ENCODE results near the gene RELT.

The RELT gene

DNA sequence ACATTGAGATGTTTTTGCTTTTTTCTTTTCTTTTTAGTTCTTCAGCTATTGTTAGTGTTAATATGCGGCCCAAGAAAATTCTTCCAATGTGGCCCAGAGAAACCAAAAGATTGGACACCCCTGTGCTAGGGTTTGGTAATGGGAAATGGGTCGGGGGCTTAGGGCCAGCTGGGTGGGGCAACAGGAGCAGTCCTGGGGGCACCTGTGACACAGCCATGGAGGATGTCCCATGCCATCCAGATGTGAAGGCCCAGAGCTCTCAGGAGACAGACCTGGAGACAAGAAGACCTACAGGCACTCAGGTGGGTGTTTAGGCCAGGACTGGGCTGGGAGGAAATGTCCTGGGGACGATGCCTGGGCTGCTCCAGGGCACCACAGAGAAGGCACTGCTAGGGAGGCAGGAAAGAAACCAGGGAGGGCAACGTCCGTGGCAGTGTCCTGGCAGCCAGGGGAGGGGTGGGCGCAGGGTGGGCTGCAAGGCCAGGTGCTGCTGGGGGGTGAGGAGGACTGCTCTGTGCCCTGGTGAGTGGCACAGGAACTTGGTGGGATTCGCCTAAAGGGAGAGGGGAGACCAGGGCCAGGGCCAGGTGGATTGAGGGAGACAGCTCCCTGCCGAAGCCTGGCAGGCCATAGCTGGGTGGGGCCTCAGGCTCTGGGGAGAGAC, 21.4 kb downstream of the RELT start:
- Histone ChIP-seq H3K79me2 (no peaks in the 10 kb centered on the region), H3K36me3 (ENCODE audit: control insufficient read depth, insufficient read depth, low read length) (no peaks in the 10 kb centered on the region), H3K9me3 (ENCODE audit: control insufficient read depth, low read length) (no peaks in the 10 kb centered on the region), H3K4me2 (ENCODE audit: low read length) (no peak overlapping the region), H3K4me3 (ENCODE audit: low read depth, low read length) (no peak overlapping the region), H3K27me3 (ENCODE audit: control insufficient read depth, insufficient read depth, low read length) (no peaks in the 10 kb centered on the region), H3K27ac (no peak overlapping the region), H3K4me1 (no peaks in the 10 kb centered on the region), H2AFZ (no peak overlapping the region), H3K9ac (no peak overlapping the region)
- TF ChIP-seq, protein P1, sequence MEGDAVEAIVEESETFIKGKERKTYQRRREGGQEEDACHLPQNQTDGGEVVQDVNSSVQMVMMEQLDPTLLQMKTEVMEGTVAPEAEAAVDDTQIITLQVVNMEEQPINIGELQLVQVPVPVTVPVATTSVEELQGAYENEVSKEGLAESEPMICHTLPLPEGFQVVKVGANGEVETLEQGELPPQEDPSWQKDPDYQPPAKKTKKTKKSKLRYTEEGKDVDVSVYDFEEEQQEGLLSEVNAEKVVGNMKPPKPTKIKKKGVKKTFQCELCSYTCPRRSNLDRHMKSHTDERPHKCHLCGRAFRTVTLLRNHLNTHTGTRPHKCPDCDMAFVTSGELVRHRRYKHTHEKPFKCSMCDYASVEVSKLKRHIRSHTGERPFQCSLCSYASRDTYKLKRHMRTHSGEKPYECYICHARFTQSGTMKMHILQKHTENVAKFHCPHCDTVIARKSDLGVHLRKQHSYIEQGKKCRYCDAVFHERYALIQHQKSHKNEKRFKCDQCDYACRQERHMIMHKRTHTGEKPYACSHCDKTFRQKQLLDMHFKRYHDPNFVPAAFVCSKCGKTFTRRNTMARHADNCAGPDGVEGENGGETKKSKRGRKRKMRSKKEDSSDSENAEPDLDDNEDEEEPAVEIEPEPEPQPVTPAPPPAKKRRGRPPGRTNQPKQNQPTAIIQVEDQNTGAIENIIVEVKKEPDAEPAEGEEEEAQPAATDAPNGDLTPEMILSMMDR (IDR thresholded peaks at IDR 0.05): no peak

GRCh38 chr11:73398132-73398526, 21.9 kb downstream of the RELT start:
- Histone ChIP-seq H3K27ac (no peak overlapping the region), H3K79me2 (no peaks in the 10 kb centered on the region), H3K27me3 (ENCODE audit: control insufficient read depth, insufficient read depth, low read length) (no peaks in the 10 kb centered on the region), H3K4me3 (ENCODE audit: low read depth, low read length) (no peak overlapping the region), H2AFZ (no peak overlapping the region), H3K4me1 (no peaks in the 10 kb centered on the region), H3K9me3 (ENCODE audit: control insufficient read depth, low read length) (no peaks in the 10 kb centered on the region), H3K9ac (no peak overlapping the region), H3K4me2 (ENCODE audit: low read length) (no peak overlapping the region), H3K36me3 (ENCODE audit: control insufficient read depth, insufficient read depth, low read length) (no peaks in the 10 kb centered on the region)
- TF ChIP-seq, protein P1 (IDR thresholded peaks at IDR 0.05): no peak

- H3K36me3 ChIP-seq (ENCODE audit: control insufficient read depth, insufficient read depth, low read length): no peaks in the 10 kb centered on the region
- no peak overlapping the region for H2AFZ ChIP-seq
Observed at GRCh38 chr11:73398721-73399120, 22.5 kb downstream of the RELT start.

GRCh38 chr11:73399159-73399590, 23.0 kb downstream of the RELT start:
- Histone ChIP-seq H3K27me3 (ENCODE audit: control insufficient read depth, insufficient read depth, low read length) (no peaks in the 10 kb centered on the region), H3K4me2 (ENCODE audit: low read length) (no peak overlapping the region), H3K27ac (no peak overlapping the region), H3K9ac (no peak overlapping the region), H3K9me3 (ENCODE audit: control insufficient read depth, low read length) (no peaks in the 10 kb centered on the region), H3K4me1 (no peaks in the 10 kb centered on the region), H2AFZ (no peak overlapping the region), H3K4me3 (ENCODE audit: low read depth, low read length) (no peak overlapping the region), H3K36me3 (ENCODE audit: control insufficient read depth, insufficient read depth, low read length) (no peaks in the 10 kb centered on the region), H3K79me2 (no peaks in the 10 kb centered on the region)
- TF ChIP-seq, protein P1 (IDR thresholded peaks at IDR 0.05): no peak

More at GRCh38 chr11:73398721-73399120, 22.5 kb downstream of the RELT start:
- no peak overlapping the region for H3K9ac ChIP-seq
- H3K9me3 ChIP-seq (ENCODE audit: control insufficient read depth, low read length): no peaks in the 10 kb centered on the region
- H3K4me1 ChIP-seq: no peaks in the 10 kb centered on the region
- no peaks in the 10 kb centered on the region for H3K27me3 ChIP-seq (ENCODE audit: control insufficient read depth, insufficient read depth, low read length)
- no peak overlapping the region for H3K27ac ChIP-seq
- TF ChIP-seq, protein P1 (IDR thresholded peaks at IDR 0.05): no peak
- no peak overlapping the region for H3K4me3 ChIP-seq (ENCODE audit: low read depth, low read length)
- H3K79me2 ChIP-seq: no peaks in the 10 kb centered on the region
- no peak overlapping the region for H3K4me2 ChIP-seq (ENCODE audit: low read length)

DNA sequence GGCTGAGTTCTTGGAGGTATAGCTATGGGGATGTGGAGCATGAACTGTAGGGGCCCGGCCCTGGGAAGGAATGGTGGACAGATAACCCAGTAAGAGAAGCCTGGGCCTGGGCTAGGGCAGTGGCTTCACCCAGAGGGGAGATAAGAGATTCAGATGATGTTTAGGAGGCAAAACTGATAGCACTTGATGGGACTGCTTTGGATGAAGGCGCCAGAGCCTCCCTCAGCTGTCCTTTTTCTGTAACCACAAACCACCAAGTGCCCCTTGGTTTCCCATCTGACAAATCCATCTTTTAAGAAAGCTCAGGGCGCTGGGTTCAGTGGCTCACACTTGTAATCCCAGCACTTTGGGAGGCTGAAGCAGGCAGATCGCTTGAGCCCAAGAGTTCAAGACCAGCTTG, 23.4 kb downstream of the RELT start:
- Histone ChIP-seq H3K4me2 (ENCODE audit: low read length) (no peak overlapping the region), H3K27me3 (ENCODE audit: control insufficient read depth, insufficient read depth, low read length) (no peaks in the 10 kb centered on the region), H3K4me1 (no peaks in the 10 kb centered on the region), H3K36me3 (ENCODE audit: control insufficient read depth, insufficient read depth, low read length) (no peaks in the 10 kb centered on the region), H3K9me3 (ENCODE audit: control insufficient read depth, low read length) (no peaks in the 10 kb centered on the region), H3K9ac (no peak overlapping the region), H3K79me2 (no peaks in the 10 kb centered on the region), H3K27ac (no peak overlapping the region), H3K4me3 (ENCODE audit: low read depth, low read length) (no peak overlapping the region), H2AFZ (no peak overlapping the region)
- TF ChIP-seq, protein P1 (IDR thresholded peaks at IDR 0.05): no peak

Data from parathyroid adenoma (tissue), 2 donors.